Type B pancreatic cell (in vitro differentiated cells): ENCODE data around the gene E2F8. TPM values are rescaled to one million over a fixed set of nuclear protein-coding genes. Genes with fewer than 3 reads are reported as not detected.

Source experiments
- DNase-seq: peaks from one replicate; pipeline ENCODE4 v3.0.0; 2021; ENCODE audit warnings: mixed read lengths; ENCODE audit not compliant: unreplicated experiment; ENCODE audit errors: extremely low spot score
- H3K27ac Mint-ChIP-seq: 2 replicates; pipeline ENCODE4 v1.8.0; 2021; ENCODE audit warnings: mild to moderate bottlenecking, mixed read lengths
- H3K27me3 Mint-ChIP-seq: 2 replicates; pipeline ENCODE4 v1.8.0; 2021; ENCODE audit warnings: mixed read lengths
- H3K36me3 Mint-ChIP-seq: 2 replicates; pipeline ENCODE4 v1.8.0; 2021; ENCODE audit warnings: mixed read lengths
- H3K4me1 Mint-ChIP-seq: one replicate; pipeline ENCODE4 v1.8.0; 2021; ENCODE audit warnings: mixed read lengths; ENCODE audit not compliant: unreplicated experiment
- H3K4me3 Mint-ChIP-seq: 2 replicates; pipeline ENCODE4 v1.8.0; 2021; ENCODE audit warnings: mild to moderate bottlenecking, mixed read lengths
- H3K9me3 Mint-ChIP-seq: 2 replicates; pipeline ENCODE4 v1.8.0; 2021; ENCODE audit warnings: mixed read lengths
- CTCF ChIP-seq: fragments of 200-600 bp; sonication (generic); conservative IDR thresholded peaks from 2 replicates; pipeline ENCODE4 v1.5.0; 2021; ENCODE audit warnings: antibody characterized with exemption, mild to moderate bottlenecking
- total RNA-seq: library from RNA; stranded (reverse); gene quantifications from 2 replicates; pipeline ENCODE4 v1.2.1, GENCODE V29; 2021; ENCODE audit warnings: low replicate concordance

E2F8 gene
- total RNA-seq, 1 donor from 2014 or later, result 12.2 TPM

- no peak for TF ChIP-seq CTCF
- H3K4me1 Mint-ChIP-seq, result peaks cover 6% of the 10 kb centered on the region
Observed at GRCh38 chr11:19251577-19251976, 10.8 kb upstream of the E2F8 start.

GRCh38 chr11:19246816-19247215 lies 6.1 kb upstream of the E2F8 start:
- Mint-ChIP-seq H3K27me3 (peaks cover 35% of the 10 kb centered on the region), H3K9me3 (peaks cover 21% of the 10 kb centered on the region), H3K36me3 (peaks cover 3% of the 10 kb centered on the region), H3K4me3 (no peak overlapping the region), H3K27ac (no peak overlapping the region), H3K4me1 (peaks cover 8% of the 10 kb centered on the region)
- DNase-seq, result no peak
- TF ChIP-seq CTCF, result no peak

More at GRCh38 chr11:19251577-19251976, 10.8 kb upstream of the E2F8 start:
- Mint-ChIP-seq H3K9me3 (peaks cover 21% of the 10 kb centered on the region), H3K4me3 (no peak overlapping the region), H3K27ac (no peak overlapping the region), H3K27me3 (peaks cover 7% of the 10 kb centered on the region), H3K36me3 (peaks cover 3% of the 10 kb centered on the region)
- DNase-seq, result no peak

GRCh38 chr11:19245351-19245750 lies 4.6 kb upstream of the E2F8 start:
- H3K27ac Mint-ChIP-seq, result no peak overlapping the region
- H3K36me3 Mint-ChIP-seq, result peaks cover 3% of the 10 kb centered on the region
- peaks cover 8% of the 10 kb centered on the region for H3K4me1 Mint-ChIP-seq
- no peak overlapping the region for H3K4me3 Mint-ChIP-seq
- no peak for DNase-seq
- H3K27me3 Mint-ChIP-seq, result peaks cover 35% of the 10 kb centered on the region
- no peak for TF ChIP-seq CTCF
- peaks cover 17% of the 10 kb centered on the region for H3K9me3 Mint-ChIP-seq

- no peak for DNase-seq
- H3K4me1 Mint-ChIP-seq, result peaks cover 8% of the 10 kb centered on the region
- peak overlapping the region; percentile 31 for H3K4me3 Mint-ChIP-seq
- peaks cover 3% of the 10 kb centered on the region for H3K36me3 Mint-ChIP-seq
- TF ChIP-seq CTCF, result no peak
- peak overlapping the region; percentile 8 for H3K27ac Mint-ChIP-seq
- H3K27me3 Mint-ChIP-seq, result peaks cover 35% of the 10 kb centered on the region
- peaks cover 12% of the 10 kb centered on the region for H3K9me3 Mint-ChIP-seq
Observed at GRCh38 chr11:19244621-19245020, 3.9 kb upstream of the E2F8 start.

GRCh38 chr11:19244084-19244483 lies 3.3 kb upstream of the E2F8 start:
- H3K9me3 Mint-ChIP-seq, result peaks cover 8% of the 10 kb centered on the region
- TF ChIP-seq CTCF, result no peak
- no peak for DNase-seq
- peaks cover 12% of the 10 kb centered on the region for H3K4me1 Mint-ChIP-seq
- H3K4me3 Mint-ChIP-seq, result peak overlapping the region; percentile 16
- peak overlapping the region; percentile 8 for H3K27ac Mint-ChIP-seq
- no peaks in the 10 kb centered on the region for H3K36me3 Mint-ChIP-seq
- peaks cover 35% of the 10 kb centered on the region for H3K27me3 Mint-ChIP-seq

- Mint-ChIP-seq H3K4me1 (peaks cover 14% of the 10 kb centered on the region), H3K27me3 (peaks cover 33% of the 10 kb centered on the region), H3K4me3 (peak overlapping the region; percentile 16), H3K36me3 (no peaks in the 10 kb centered on the region), H3K9me3 (peaks cover 8% of the 10 kb centered on the region), H3K27ac (peak overlapping the region; percentile 8)
- TF ChIP-seq CTCF, result no peak
- no peak for DNase-seq
Observed at GRCh38 chr11:19243613-19244012, 2.9 kb upstream of the E2F8 start.
